Measurements from ENCODE around the gene SF3B4.
A peak's percentile ranks its signal among the peaks of the same experiment; 100 is the strongest.

The SF3B4 gene

GRCh38 chr1:149884433-149885338, 42.9 kb downstream of the SF3B4 start:
- Histone ChIP-seq H2AFZ (ENCODE audit: low read depth) (no peak overlapping the region), H4K20me1 (ENCODE audit: insufficient read depth) (no peaks in the 10 kb centered on the region), H3K36me3 (ENCODE audit: insufficient read depth) (no peaks in the 10 kb centered on the region), H3K9ac (peak overlapping the region; percentile 92), H3K27me3 (ENCODE audit: insufficient read depth, low read depth) (no peaks in the 10 kb centered on the region), H3K79me2 (ENCODE audit: insufficient read depth, low read depth) (peaks cover 55% of the 10 kb centered on the region), H3K4me3 (IDR thresholded peaks at IDR 0.05; ENCODE audit: insufficient read depth, low read depth, low read length) (peak overlapping the region; percentile 95), H3K4me2 (peak overlapping the region; percentile 72), H3K4me1 (ENCODE audit: low read depth, poor library complexity, severe bottlenecking) (peaks cover 47% of the 10 kb centered on the region), H3K27ac (peak overlapping the region; percentile 92)
- no peak; the same call in 1 of the 2 replicates for TF ChIP-seq CTCF (conservative IDR thresholded peaks at IDR 0.05; ENCODE audit: low read depth, low read length)

- H3K4me3 ChIP-seq (IDR thresholded peaks at IDR 0.05; ENCODE audit: insufficient read depth, low read depth, low read length): peak overlapping the region; percentile 95
Measured at GRCh38 chr1:149883598-149884247, 43.9 kb downstream of the SF3B4 start.

GRCh38 chr1:149881876-149882275, 45.7 kb downstream of the SF3B4 start:
- Histone ChIP-seq H3K27ac (peak overlapping the region; percentile 2; the same call in 1 of the 2 replicates), H3K4me2 (peak overlapping the region; percentile 1), H3K27me3 (ENCODE audit: insufficient read depth, low read depth) (no peaks in the 10 kb centered on the region), H3K79me2 (ENCODE audit: insufficient read depth, low read depth) (peaks cover 50% of the 10 kb centered on the region), H3K36me3 (ENCODE audit: insufficient read depth) (no peaks in the 10 kb centered on the region), H4K20me1 (ENCODE audit: insufficient read depth) (no peaks in the 10 kb centered on the region), H3K4me1 (ENCODE audit: low read depth, poor library complexity, severe bottlenecking) (peaks cover 48% of the 10 kb centered on the region), H3K4me3 (IDR thresholded peaks at IDR 0.05; ENCODE audit: insufficient read depth, low read depth, low read length) (no peak overlapping the region), H3K9ac (no peak overlapping the region), H2AFZ (ENCODE audit: low read depth) (no peak overlapping the region)
- no peak for TF ChIP-seq CTCF (conservative IDR thresholded peaks at IDR 0.05; ENCODE audit: low read depth, low read length)

More at GRCh38 chr1:149883598-149884247, 43.9 kb downstream of the SF3B4 start:
- Histone ChIP-seq H3K9ac (peak overlapping the region; percentile 92; the same call in 1 of the 2 replicates), H3K36me3 (ENCODE audit: insufficient read depth) (no peaks in the 10 kb centered on the region), H3K4me1 (ENCODE audit: low read depth, poor library complexity, severe bottlenecking) (peaks cover 48% of the 10 kb centered on the region), H3K4me2 (peak overlapping the region; percentile 72), H2AFZ (ENCODE audit: low read depth) (no peak overlapping the region), H3K27ac (peak overlapping the region; percentile 92), H3K27me3 (ENCODE audit: insufficient read depth, low read depth) (no peaks in the 10 kb centered on the region), H4K20me1 (ENCODE audit: insufficient read depth) (no peaks in the 10 kb centered on the region), H3K79me2 (ENCODE audit: insufficient read depth, low read depth) (peaks cover 55% of the 10 kb centered on the region)
- TF ChIP-seq CTCF (conservative IDR thresholded peaks at IDR 0.05; ENCODE audit: low read depth, low read length): no peak

GRCh38 chr1:149879556-149879955, 48.0 kb downstream of the SF3B4 start:
- H3K36me3 ChIP-seq (ENCODE audit: insufficient read depth): no peaks in the 10 kb centered on the region
- H3K4me3 ChIP-seq (IDR thresholded peaks at IDR 0.05; ENCODE audit: insufficient read depth, low read depth, low read length): no peak overlapping the region
- peaks cover 47% of the 10 kb centered on the region for H3K4me1 ChIP-seq (ENCODE audit: low read depth, poor library complexity, severe bottlenecking)
- no peak for TF ChIP-seq CTCF (conservative IDR thresholded peaks at IDR 0.05; ENCODE audit: low read depth, low read length)
- no peak overlapping the region for H3K4me2 ChIP-seq
- H3K79me2 ChIP-seq (ENCODE audit: insufficient read depth, low read depth): peaks cover 30% of the 10 kb centered on the region
- no peak overlapping the region for H3K27ac ChIP-seq
- H4K20me1 ChIP-seq (ENCODE audit: insufficient read depth): no peaks in the 10 kb centered on the region
- no peak overlapping the region for H3K9ac ChIP-seq
- H3K27me3 ChIP-seq (ENCODE audit: insufficient read depth, low read depth): no peaks in the 10 kb centered on the region
- no peak overlapping the region for H2AFZ ChIP-seq (ENCODE audit: low read depth)

Data from KMS-11 (cell line).